ENCODE data around the gene ST8SIA1.

GRCh38 chr12:22163594-22163993 lies 170.9 kb downstream of the ST8SIA1 start:
- TF ChIP-seq POLR2A (IDR thresholded peaks at IDR 0.05), result no peak
- TF ChIP-seq CTCF (IDR thresholded peaks at IDR 0.05), result no peak

Measured in gastroesophageal sphincter (tissue), 3 donors.